ENCODE data around the gene NFKB1.

NFKB1 gene

DNA sequence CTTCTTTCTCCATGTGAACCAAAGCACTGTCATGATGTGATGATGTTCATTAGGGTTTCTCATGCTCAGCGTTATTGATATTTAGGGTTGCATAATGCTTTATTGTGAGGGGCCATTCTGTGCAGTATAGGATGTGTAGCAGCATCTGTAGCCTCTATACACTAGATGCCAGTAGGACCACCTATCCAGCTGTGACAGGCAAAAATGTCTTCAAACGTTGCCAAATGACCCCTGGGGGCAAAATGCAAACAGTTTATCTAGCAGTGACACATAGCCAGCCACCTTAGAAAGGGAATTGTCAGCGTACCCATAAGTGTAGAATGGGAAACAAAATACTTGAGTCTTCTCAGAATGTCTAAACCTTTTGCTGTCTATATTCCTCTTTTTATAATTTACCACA is 18.8 kb downstream of the NFKB1 start:
- no peak overlapping the region for H3K18ac ChIP-seq (ENCODE audit: low read length)

DNA sequence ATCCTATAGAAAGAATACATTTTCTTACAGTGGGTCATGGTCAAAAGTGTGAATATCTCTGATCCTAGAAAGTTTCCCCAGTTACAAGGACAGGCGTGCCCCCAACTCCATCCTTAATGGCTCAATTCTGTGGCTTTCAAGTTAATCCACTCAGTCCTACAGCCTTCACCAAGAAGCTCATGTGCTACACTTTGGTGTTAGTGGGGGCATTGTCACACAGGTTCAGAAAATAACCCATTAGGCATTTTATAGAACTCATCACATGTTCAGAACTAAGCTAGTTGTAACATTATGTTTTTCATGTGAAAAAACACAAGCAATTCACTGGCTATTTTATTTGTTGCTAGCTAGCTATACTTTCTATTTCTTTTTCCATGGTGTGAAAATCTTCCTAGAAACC is 20.4 kb downstream of the NFKB1 start:
- no peak overlapping the region for H3K4me3 ChIP-seq (ENCODE audit: low read depth, low read length)

More for the DNA sequence above, 18.8 kb downstream of the NFKB1 start:
- Histone ChIP-seq H4K8ac (ENCODE audit: low read depth, low read length) (no peak overlapping the region), H3K36me3 (ENCODE audit: control insufficient read depth in 1 of 2, insufficient read depth in 2 of 2, low read length in 2 of 2) (no peaks in the 10 kb centered on the region), H4K12ac (ENCODE audit: low read depth, low read length) (no peak overlapping the region), H3K27ac (ENCODE audit: low read depth, low read length) (no peak overlapping the region), H3K79me2 (ENCODE audit: control insufficient read depth, insufficient read depth, low read length, poor library complexity) (no peaks in the 10 kb centered on the region), H3K23ac (ENCODE audit: low read length) (no peak overlapping the region), H2AFZ (ENCODE audit: insufficient read depth, low read length, poor library complexity) (no peak overlapping the region), H2BK5ac (ENCODE audit: low read depth, low read length, poor library complexity) (no peak overlapping the region), H3K4ac (ENCODE audit: low read depth, low read length) (no peak overlapping the region), H3K27me3 (ENCODE audit: insufficient read depth, low read length) (no peaks in the 10 kb centered on the region), H3K14ac (ENCODE audit: low read length) (no peak overlapping the region), H3K9ac (ENCODE audit: low read length) (no peak overlapping the region), H2BK12ac (ENCODE audit: low read length) (no peak overlapping the region), H3K4me2 (ENCODE audit: low read length) (no peak overlapping the region), H2AK5ac (ENCODE audit: low read length) (no peak overlapping the region), H3K4me3 (ENCODE audit: low read depth, low read length) (no peak overlapping the region), H4K91ac (ENCODE audit: low read depth, low read length) (no peak overlapping the region), H2BK120ac (ENCODE audit: insufficient read depth, low read length, poor library complexity) (no peak overlapping the region), H3K79me1 (ENCODE audit: low read length) (no peaks in the 10 kb centered on the region), H3K9me3 (ENCODE audit: insufficient read depth, low read depth, low read length) (no peaks in the 10 kb centered on the region), H3K4me1 (ENCODE audit: control insufficient read depth in 1 of 2, insufficient read depth in 2 of 2, low read length in 2 of 2) (no peaks in the 10 kb centered on the region)
- no CpG with 5 or more reads among the region's 3 CpGs for WGBS (ENCODE audit: extremely low coverage, insufficient coverage, insufficient read length)
- DNase-seq: peak; percentile 62 to 84

DNA sequence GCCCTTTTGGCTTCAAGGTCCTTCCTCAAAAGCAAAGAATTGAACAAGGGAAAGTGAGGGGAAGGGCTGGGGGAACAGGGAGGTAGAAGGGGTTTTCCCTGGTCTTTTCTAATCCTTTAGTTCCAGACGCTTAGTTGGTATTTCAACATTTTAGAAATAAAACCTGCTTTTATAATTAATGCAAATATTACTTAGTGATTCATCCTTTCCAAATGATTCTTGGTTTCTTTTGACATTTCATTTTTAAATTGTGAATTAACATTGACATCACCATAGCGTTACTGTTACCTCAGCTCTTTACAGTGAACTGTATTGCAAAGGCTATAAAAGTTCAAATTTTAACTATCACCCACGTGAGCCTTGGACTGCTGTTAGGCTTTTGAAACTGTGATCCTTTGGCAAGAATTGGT is 20.9 kb downstream of the NFKB1 start:
- H3K9me3 ChIP-seq (ENCODE audit: insufficient read depth, low read depth, low read length): no peaks in the 10 kb centered on the region
- no peaks in the 10 kb centered on the region for H3K27me3 ChIP-seq (ENCODE audit: insufficient read depth, low read length)
- no peak overlapping the region for H4K12ac ChIP-seq (ENCODE audit: low read depth, low read length)
- no peak overlapping the region for H3K14ac ChIP-seq (ENCODE audit: low read length)
- H3K23ac ChIP-seq (ENCODE audit: low read length): peak overlapping the region; percentile 96
- no CpG with 5 or more reads among the region's 3 CpGs for WGBS (ENCODE audit: extremely low coverage, insufficient coverage, insufficient read length)
- DNase-seq: no peak
- H3K9ac ChIP-seq (ENCODE audit: low read length): no peak overlapping the region
- no peaks in the 10 kb centered on the region for H3K4me1 ChIP-seq (ENCODE audit: control insufficient read depth in 1 of 2, insufficient read depth in 2 of 2, low read length in 2 of 2)
- H3K4me2 ChIP-seq (ENCODE audit: low read length): no peak overlapping the region
- no peak overlapping the region for H2BK12ac ChIP-seq (ENCODE audit: low read length)
- H3K79me1 ChIP-seq (ENCODE audit: low read length): no peaks in the 10 kb centered on the region
- no peak overlapping the region for H3K4me3 ChIP-seq (ENCODE audit: low read depth, low read length)
- H2AFZ ChIP-seq (ENCODE audit: insufficient read depth, low read length, poor library complexity): no peak overlapping the region
- H3K27ac ChIP-seq (ENCODE audit: low read depth, low read length): no peak overlapping the region
- no peaks in the 10 kb centered on the region for H3K36me3 ChIP-seq (ENCODE audit: control insufficient read depth in 1 of 2, insufficient read depth in 2 of 2, low read length in 2 of 2)
- no peak overlapping the region for H2BK120ac ChIP-seq (ENCODE audit: insufficient read depth, low read length, poor library complexity)
- H2BK5ac ChIP-seq (ENCODE audit: low read depth, low read length, poor library complexity): no peak overlapping the region
- H3K18ac ChIP-seq (ENCODE audit: low read length): no peak overlapping the region
- H2AK5ac ChIP-seq (ENCODE audit: low read length): no peak overlapping the region
- H3K79me2 ChIP-seq (ENCODE audit: control insufficient read depth, insufficient read depth, low read length, poor library complexity): no peaks in the 10 kb centered on the region
- H4K91ac ChIP-seq (ENCODE audit: low read depth, low read length): no peak overlapping the region
- H3K4ac ChIP-seq (ENCODE audit: low read depth, low read length): no peak overlapping the region
- H4K8ac ChIP-seq (ENCODE audit: low read depth, low read length): no peak overlapping the region

More for the DNA sequence above, 20.4 kb downstream of the NFKB1 start:
- Histone ChIP-seq H4K12ac (ENCODE audit: low read depth, low read length) (no peak overlapping the region), H2AK5ac (ENCODE audit: low read length) (no peak overlapping the region), H2AFZ (ENCODE audit: insufficient read depth, low read length, poor library complexity) (no peak overlapping the region), H2BK12ac (ENCODE audit: low read length) (no peak overlapping the region), H4K91ac (ENCODE audit: low read depth, low read length) (no peak overlapping the region), H3K23ac (ENCODE audit: low read length) (no peak overlapping the region), H3K4ac (ENCODE audit: low read depth, low read length) (no peak overlapping the region), H3K4me1 (ENCODE audit: control insufficient read depth in 1 of 2, insufficient read depth in 2 of 2, low read length in 2 of 2) (no peaks in the 10 kb centered on the region), H3K9ac (ENCODE audit: low read length) (no peak overlapping the region), H3K36me3 (ENCODE audit: control insufficient read depth in 1 of 2, insufficient read depth in 2 of 2, low read length in 2 of 2) (no peaks in the 10 kb centered on the region), H3K9me3 (ENCODE audit: insufficient read depth, low read depth, low read length) (no peaks in the 10 kb centered on the region), H2BK120ac (ENCODE audit: insufficient read depth, low read length, poor library complexity) (no peak overlapping the region), H3K14ac (ENCODE audit: low read length) (no peak overlapping the region), H3K18ac (ENCODE audit: low read length) (no peak overlapping the region), H3K79me2 (ENCODE audit: control insufficient read depth, insufficient read depth, low read length, poor library complexity) (no peaks in the 10 kb centered on the region), H3K27ac (ENCODE audit: low read depth, low read length) (no peak overlapping the region), H3K4me2 (ENCODE audit: low read length) (no peak overlapping the region), H3K79me1 (ENCODE audit: low read length) (no peaks in the 10 kb centered on the region), H2BK5ac (ENCODE audit: low read depth, low read length, poor library complexity) (no peak overlapping the region), H3K27me3 (ENCODE audit: insufficient read depth, low read length) (no peaks in the 10 kb centered on the region), H4K8ac (ENCODE audit: low read depth, low read length) (no peak overlapping the region)
- DNase-seq: no peak
- WGBS (ENCODE audit: extremely low coverage, insufficient coverage, insufficient read length): no CpG with 5 or more reads among the region's 1 CpG

DNA sequence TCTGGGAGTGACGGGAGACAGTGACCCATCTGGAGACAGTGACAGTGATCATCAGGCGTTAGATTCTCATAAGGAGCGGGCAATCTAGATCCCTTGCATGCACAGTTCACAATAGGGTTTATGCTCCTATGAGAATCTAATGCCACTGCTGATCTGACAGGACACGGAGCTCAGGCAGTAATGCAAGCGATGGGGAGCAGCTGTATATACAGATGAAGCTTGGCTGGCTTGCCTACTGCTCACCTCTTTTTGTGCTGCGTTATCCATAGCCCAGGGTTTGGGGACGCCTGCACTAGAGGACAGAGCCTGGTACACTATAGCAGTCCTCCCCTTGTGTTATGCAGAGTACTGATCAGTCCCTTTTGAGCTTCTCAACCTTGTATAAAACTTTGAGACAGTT is 23.5 kb downstream of the NFKB1 start:
- Histone ChIP-seq H3K27ac (ENCODE audit: low read depth, low read length) (no peak overlapping the region), H3K36me3 (ENCODE audit: control insufficient read depth in 1 of 2, insufficient read depth in 2 of 2, low read length in 2 of 2) (no peaks in the 10 kb centered on the region), H4K91ac (ENCODE audit: low read depth, low read length) (no peak overlapping the region), H3K79me1 (ENCODE audit: low read length) (no peaks in the 10 kb centered on the region), H3K4me1 (ENCODE audit: control insufficient read depth in 1 of 2, insufficient read depth in 2 of 2, low read length in 2 of 2) (no peaks in the 10 kb centered on the region), H3K9me3 (ENCODE audit: insufficient read depth, low read depth, low read length) (no peaks in the 10 kb centered on the region), H3K4ac (ENCODE audit: low read depth, low read length) (no peak overlapping the region), H3K14ac (ENCODE audit: low read length) (no peak overlapping the region), H4K8ac (ENCODE audit: low read depth, low read length) (no peak overlapping the region), H2BK12ac (ENCODE audit: low read length) (no peak overlapping the region), H3K27me3 (ENCODE audit: insufficient read depth, low read length) (no peaks in the 10 kb centered on the region), H3K79me2 (ENCODE audit: control insufficient read depth, insufficient read depth, low read length, poor library complexity) (no peaks in the 10 kb centered on the region), H3K23ac (ENCODE audit: low read length) (no peak overlapping the region), H4K12ac (ENCODE audit: low read depth, low read length) (no peak overlapping the region), H3K18ac (ENCODE audit: low read length) (no peak overlapping the region), H2AK5ac (ENCODE audit: low read length) (no peak overlapping the region), H3K9ac (ENCODE audit: low read length) (no peak overlapping the region), H2BK5ac (ENCODE audit: low read depth, low read length, poor library complexity) (no peak overlapping the region), H2BK120ac (ENCODE audit: insufficient read depth, low read length, poor library complexity) (no peak overlapping the region), H3K4me2 (ENCODE audit: low read length) (no peak overlapping the region), H2AFZ (ENCODE audit: insufficient read depth, low read length, poor library complexity) (no peak overlapping the region), H3K4me3 (ENCODE audit: low read depth, low read length) (no peak overlapping the region)
- no peak for DNase-seq
- no CpG with 5 or more reads among the region's 7 CpGs for WGBS (ENCODE audit: extremely low coverage, insufficient coverage, insufficient read length)
